ENCODE results near the gene ALOX12. TPM values are rescaled to one million over a fixed set of nuclear protein-coding genes. Genes with fewer than 3 reads are reported as not detected.

The ALOX12 gene
- total RNA-seq, 2 experiments from 2014 or later = not detected

- intact Hi-C loops (cut with micrococcal nuclease; ENCODE audit: unreplicated experiment) = loop anchor here (2.0 to 5.0 kb wide), 2 partner anchors 20 to 158 kb away; no protein-coding TSS in a partner anchor
Observed at GRCh38 chr17:7014995-7015958, 19.4 kb downstream of the ALOX12 start.

GRCh38 chr17:7016418-7016817 lies 20.6 kb downstream of the ALOX12 start:
- H3K79me2 ChIP-seq (ENCODE audit: insufficient read depth, low read depth, low read length) = peaks cover 23% of the 10 kb centered on the region
- no peaks in the 10 kb centered on the region for H4K20me1 ChIP-seq (ENCODE audit: insufficient read depth, low read length)
- H3K36me3 ChIP-seq (ENCODE audit: insufficient read depth, low read length) = peaks cover 20% of the 10 kb centered on the region
- no TSS peak for BruUV-seq (replicated peaks)
- no peak for DNase-seq (ENCODE audit: low spot score)
- H2AFZ ChIP-seq (ENCODE audit: low read length) = no peak overlapping the region
- TF ChIP-seq CTCF (conservative IDR thresholded peaks at IDR 0.05; ENCODE audit: low read length) (no peak), EZH2phosphoT487 (IDR thresholded peaks at IDR 0.05; ENCODE audit: borderline replicate concordance, low read depth, low read length) (no peak)
- no peak overlapping the region for H3K27ac ChIP-seq (ENCODE audit: low read depth, low read length, poor library complexity, severe bottlenecking)
- no peak overlapping the region for H3K4me3 ChIP-seq (ENCODE audit: low read depth, low read length, poor library complexity, severe bottlenecking)
- intact Hi-C loops (cut with micrococcal nuclease; ENCODE audit: unreplicated experiment) = no loop called here
- H3K4me1 ChIP-seq (ENCODE audit: insufficient read depth, low read length, poor library complexity, severe bottlenecking) = peaks cover 12% of the 10 kb centered on the region
- ChIA-PET CTCF (ENCODE audit: unreplicated experiment) (no interaction called here), POLR2A (no interaction called here)
- peak overlapping the region; percentile 99; the same call in 1 of the 2 replicates for H3K4me2 ChIP-seq (ENCODE audit: low read length)
- H3K9me2 ChIP-seq (ENCODE audit: insufficient read depth, low read length) = no peaks in the 10 kb centered on the region
- H3K9me3 ChIP-seq (ENCODE audit: low read length) = no peaks in the 10 kb centered on the region

More at GRCh38 chr17:7014995-7015958, 19.4 kb downstream of the ALOX12 start:
- Histone ChIP-seq H3K4me2 (ENCODE audit: low read length) (peak overlapping the region; percentile 99), H3K4me1 (ENCODE audit: insufficient read depth, low read length, poor library complexity, severe bottlenecking) (peaks cover 24% of the 10 kb centered on the region), H3K27ac (ENCODE audit: low read depth, low read length, poor library complexity, severe bottlenecking) (peak overlapping the region; percentile 90), H3K4me3 (ENCODE audit: low read depth, low read length, poor library complexity, severe bottlenecking) (peak overlapping the region; percentile 82), H3K9me2 (ENCODE audit: insufficient read depth, low read length) (no peaks in the 10 kb centered on the region), H4K20me1 (ENCODE audit: insufficient read depth, low read length) (no peaks in the 10 kb centered on the region), H3K9me3 (ENCODE audit: low read length) (no peaks in the 10 kb centered on the region), H3K36me3 (ENCODE audit: insufficient read depth, low read length) (peaks cover 20% of the 10 kb centered on the region), H3K79me2 (ENCODE audit: insufficient read depth, low read depth, low read length) (peaks cover 34% of the 10 kb centered on the region), H2AFZ (ENCODE audit: low read length) (peak overlapping the region; percentile 55; the same call in 1 of the 2 replicates)
- no TSS peak for BruUV-seq (replicated peaks)
- TF ChIP-seq CTCF (conservative IDR thresholded peaks at IDR 0.05; ENCODE audit: low read length) = no peak; the same call in 1 of the 2 replicates
- POLR2A ChIA-PET = interaction anchor here (0.6 kb wide), 1 partner anchor 351 kb away, joined by 5 read pairs; no protein-coding TSS in a partner anchor
- CTCF ChIA-PET (ENCODE audit: unreplicated experiment) = no interaction called here
- peak; percentile 33 for DNase-seq (ENCODE audit: low spot score)
